GM19238 (cell line): ENCODE data around the gene ETV7.

Experiments used
- DNase-seq: peaks from one replicate; pipeline ENCODE4 v3.0.0; 2011; ENCODE audit warnings: low spot score; ENCODE audit not compliant: insufficient read length

The ETV7 gene

DNA sequence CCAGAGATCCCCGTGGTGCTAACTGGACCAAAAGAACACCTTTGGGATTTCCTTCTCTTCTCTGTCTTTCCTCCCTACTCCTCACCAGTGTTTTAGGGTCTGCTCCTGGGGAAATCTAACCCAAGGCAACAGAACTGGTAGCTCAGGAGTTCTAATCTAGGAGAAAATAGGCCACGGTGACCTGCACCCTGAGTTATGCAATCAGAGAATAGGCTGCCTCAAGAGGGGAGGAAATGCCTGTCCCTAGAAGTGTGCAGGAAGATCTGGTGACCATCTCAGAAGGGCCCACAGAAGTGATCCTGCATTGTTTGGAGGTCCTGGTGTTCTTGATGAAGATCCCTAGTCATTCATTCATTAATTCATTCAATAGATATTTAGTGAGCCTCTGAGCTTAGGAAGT lies 3.4 kb downstream of the ETV7 start:
- no peak for DNase-seq

DNA sequence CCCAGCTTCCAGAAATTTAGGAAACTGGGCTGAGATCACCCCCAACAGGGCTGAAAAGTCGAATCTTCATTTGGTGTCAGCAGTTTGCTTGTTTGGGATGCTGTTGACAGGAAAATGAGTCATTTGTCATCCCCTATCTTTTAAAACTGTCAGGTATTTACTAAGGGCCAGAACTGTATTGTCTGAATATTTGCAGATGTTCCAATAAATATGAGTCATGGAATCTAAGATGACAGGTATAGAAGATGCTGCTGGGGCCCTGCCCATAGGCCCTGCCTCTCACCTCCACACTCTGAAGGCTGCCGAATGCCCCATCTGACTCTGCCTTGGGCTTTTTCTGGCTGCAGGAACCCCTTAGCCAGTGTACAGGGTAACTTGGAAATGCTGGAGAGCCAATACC lies 3.9 kb downstream of the ETV7 start:
- no peak for DNase-seq

DNA sequence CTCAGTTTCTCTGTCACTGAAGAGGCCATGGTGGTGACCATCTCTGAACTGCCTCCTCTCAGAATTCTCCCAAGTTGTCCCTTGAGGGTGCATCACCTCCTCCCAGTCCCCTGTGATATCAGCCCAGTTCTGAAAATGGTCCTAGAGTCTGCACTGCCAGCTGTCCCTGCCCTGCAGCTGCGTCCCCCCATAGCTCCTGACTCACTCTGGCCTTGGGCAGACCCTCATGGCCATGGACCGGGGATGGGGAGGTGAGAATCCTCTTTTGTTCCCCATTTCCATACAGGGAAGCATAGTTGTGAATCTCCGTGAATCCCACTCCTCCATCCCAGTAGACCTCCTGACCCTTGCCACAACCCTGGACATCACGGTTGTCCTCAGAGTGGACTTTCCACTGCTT lies 4.5 kb downstream of the ETV7 start:
- no peak for DNase-seq

DNA sequence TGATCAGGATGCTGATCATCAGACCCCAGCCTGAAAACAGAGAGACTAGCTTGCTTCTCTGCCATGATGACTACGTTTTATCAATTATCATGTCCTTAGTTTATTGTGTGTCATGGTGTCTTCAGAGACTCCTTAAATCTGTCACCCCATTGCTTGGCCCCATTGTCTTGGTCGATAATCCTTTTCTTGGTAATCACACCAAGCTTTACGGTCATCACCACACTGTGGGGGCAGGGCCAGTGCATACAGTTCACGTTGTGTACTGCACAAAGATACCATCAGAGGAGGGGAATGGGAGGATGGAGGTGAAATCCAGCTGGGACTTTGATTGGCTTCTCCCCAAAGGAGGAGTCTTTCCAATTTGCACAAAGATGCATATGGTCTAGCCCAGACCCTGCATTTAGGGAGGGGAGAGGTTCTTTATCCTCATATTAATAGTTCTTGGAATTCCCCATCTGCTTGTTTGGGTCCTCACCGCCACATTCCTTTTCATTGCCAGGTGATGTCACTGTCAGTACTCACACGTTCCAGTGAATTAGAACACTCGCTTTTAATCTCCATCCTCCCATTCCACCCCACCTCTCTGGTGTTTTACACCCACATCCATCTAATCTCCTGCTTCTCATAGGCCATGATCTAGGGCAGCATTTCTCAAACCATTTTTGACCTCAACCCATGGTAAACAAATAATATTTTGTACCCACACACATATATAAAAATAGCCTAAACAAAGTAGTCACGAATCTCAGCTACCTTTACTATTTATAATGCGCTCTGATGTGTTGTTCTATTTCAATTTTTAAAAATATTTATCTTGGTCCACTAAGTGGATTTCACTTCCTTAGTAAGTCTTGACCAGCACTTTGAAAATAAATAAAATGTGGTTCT lies 5.7 kb downstream of the ETV7 start:
- DNase-seq, result no peak

DNA sequence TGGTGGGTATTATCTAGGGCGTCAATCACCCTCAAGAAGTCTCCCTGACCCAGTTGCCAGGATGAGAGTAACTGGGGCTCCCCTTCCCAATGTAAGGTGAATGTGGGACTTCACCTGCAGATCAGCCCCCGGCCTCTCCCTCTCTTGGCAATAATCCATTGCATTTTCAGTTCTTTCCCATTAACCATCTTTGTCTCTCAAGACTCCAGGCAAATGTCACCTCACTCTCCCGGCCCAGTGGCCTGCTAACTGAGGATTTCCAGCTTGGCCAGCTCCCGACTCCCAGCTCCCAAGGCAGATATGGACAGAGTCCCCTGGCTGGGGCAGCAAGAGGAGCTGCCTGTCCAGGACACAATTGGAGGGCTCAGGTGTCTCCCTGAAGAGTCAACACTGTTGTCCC lies 7.3 kb downstream of the ETV7 start:
- no peak for DNase-seq

DNA sequence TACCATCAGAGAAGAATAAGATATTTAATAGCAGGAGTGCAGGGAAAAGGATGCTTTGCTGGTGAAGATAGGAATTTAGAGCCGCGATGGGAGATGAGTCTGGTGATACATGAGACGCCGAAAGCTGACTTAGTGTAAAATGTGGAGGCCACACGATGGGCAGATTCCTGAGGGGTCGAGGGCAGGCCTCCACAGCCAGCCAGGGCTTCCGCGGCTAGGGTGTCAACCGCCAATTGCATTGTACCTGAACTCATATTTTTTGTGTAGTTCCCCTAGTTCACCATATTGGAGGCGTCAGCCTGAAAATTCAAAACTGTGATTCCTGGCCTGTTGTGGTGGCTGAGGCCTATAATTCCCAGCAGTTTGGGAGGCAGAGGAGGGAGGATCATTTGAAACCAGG lies 8.5 kb downstream of the ETV7 start:
- no peak for DNase-seq

DNA sequence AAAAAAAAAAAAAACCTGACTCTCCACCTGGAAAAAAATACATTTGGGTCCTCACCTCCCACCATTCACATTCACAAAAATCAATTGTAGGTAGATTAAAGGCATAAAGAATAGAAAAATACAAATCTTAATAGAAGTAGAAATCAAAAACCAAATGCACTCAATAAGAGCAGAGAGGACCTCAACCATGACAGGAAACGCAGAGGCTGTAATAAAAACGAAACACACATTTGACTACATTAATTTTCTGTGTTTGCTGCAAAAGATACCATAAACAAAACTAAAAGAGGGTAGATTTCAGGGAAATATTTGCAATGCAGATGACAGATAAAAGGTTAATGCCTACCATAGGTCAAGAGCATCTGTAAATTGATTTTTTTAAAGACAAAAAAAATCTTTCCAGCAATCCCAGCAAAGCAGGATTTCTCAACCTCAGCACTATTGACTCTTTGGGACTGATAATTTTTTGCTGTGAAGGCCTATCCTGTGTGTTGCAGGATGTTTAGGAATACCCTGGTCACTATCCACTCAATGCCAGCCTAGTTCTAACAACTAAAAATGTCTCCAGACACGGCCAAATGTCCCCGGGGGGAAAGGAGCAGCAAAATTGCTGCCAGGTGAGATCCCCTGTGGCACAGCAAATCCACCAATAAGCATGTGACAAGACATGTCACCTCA lies 9.1 kb downstream of the ETV7 start:
- no peak for DNase-seq

DNA sequence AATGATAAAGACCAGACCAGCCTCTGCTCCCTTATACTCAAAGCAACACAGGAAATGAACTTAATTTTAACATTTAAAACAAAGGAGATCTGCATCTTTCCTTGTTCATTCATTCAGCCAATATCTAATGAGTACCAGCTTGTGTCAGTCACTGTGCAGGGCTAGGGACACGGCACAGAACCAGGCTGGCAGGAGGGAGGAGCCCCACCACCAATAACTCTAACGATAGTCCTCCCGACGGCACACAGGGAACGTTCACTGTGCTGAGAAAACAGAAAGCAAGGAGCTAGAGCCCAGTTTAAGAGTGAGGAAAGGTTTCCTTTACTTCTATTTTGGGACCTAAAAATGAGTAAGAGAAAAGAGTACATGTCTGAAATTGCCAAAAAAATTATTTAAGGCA lies 9.9 kb downstream of the ETV7 start:
- DNase-seq, result no peak

DNA sequence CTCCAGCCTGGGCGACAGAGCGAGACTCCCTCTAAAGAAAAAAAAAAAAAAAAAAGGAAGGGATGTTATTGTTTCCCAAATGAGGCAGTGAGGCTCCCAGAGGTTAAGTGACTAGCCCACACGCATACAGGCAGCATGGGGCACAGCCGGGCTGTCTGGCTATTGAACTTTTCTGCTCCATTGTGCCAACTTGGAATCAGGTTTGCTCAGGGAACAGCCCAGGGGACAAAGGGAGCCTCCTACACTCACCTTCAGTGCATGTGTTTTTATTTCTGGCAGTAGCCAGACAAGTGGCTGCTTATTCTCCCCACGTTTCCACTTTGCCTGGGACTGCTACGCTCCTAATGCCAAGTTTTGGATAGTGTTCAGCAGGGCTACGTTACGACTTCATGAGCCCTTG lies 10.7 kb downstream of the ETV7 start:
- DNase-seq, result no peak

DNA sequence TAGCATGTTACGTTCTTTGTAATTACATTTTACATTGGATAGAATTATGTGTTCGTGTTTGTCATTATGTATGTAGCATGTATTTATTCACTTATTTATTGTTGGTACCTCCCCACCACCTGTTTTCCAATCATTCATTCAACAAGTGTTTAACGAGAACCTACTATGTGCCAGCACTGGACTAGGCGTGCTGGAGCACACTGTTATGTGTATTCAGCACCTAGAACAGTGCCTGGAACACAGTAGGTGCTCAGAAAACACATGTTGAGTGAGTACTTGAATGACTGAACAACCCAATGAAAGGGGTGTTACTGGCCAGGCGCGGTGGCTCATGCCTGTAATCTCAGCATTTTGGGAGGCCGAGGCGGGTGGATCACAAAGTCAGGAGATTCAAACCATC lies 11.3 kb downstream of the ETV7 start:
- no peak for DNase-seq

DNA sequence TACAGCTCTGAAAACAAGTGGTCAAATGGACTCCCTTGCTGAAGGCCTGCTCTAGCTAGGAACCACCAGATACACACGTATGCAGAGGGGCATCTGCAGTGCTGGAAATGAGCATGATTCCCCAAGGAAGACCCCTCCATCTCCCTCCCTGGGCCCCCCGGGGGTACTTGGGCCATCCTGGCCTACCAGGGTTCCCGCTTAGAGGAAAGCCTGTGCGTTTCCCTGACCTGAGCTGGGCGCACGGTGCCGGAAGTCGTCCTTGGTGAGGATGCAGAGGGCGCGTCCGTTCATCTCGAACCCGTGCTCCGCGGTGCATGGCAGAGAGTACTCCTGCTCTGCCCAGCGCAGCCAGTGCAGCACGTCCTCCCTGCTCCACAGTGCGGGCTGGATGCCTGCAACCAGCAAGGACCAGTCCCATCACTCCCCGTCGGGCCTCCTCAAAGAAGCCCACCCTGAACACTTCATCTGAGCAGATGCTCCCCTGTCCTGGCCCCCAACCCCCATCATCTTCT lies 11.8 kb downstream of the ETV7 start:
- DNase-seq, result no peak

DNA sequence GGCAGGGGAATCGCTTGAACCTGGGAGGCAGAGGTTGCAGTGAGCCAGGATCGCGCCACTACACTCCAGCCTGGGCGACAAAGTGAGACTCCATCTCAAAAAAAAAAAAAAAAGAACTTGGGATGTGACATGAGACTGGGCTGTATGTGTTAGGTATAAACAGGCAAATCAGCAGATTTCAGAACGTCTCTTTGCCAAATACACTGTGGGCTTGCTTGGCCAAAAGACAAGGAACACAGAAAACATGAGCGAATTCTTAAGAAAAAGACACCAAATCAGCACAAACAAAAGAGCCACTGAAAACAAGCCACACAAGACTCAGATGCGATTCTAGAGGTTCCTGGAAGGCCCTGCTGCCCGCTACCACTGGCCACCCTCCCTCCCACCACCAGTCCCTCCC lies 12.5 kb downstream of the ETV7 start:
- no peak for DNase-seq

DNA sequence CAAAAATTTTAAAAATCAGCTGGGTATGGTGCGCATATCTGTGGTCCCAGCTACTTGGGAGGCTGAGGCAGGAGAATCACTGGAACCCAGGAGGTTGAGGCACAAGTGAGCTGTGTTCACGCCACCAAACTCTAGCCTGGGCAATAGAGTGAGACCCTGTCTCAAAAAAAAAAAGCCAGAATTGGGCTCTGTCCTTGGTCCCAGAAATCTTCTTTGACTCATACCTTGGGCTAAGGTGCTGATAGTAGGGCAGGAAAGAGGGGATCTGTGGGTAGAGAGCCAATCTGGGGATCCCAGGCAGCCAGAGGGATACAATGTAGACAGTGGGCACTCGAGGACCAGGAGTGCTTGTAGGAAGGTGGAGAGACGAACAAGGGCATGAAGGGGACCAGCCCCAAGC lies 13.3 kb downstream of the ETV7 start:
- no peak for DNase-seq

DNA sequence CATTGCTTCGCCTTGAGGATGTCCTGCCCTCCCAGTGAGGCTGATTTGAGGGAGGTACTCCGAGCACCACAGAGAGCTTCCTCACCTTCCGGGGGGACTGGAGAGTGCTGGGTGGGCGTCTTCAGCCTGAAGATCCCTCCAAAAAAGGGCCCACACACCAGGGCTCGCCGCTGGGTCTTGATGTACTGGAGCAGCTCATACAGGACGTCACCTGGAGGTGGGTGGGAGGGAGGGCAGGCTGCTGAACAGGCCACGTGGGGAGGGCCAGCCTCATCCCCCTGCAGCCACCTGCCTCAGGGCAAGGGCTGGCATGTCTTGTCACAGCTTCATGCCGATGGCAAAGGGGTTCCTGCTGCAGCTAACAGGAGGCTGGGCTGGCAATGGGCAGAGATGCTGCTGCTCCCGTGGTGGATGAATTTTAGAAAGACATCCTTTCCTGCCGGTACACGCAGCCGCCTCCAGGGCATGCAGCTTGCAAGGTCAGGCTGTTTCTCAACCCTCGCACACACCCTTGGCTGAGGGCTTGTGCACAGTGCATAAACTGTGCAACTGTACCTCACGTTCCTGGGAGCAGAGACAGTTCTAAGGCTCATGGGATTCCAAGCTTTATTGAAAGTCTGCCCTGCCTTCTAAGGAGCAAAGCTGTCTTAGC lies 14.0 kb downstream of the ETV7 start:
- no peak for DNase-seq

DNA sequence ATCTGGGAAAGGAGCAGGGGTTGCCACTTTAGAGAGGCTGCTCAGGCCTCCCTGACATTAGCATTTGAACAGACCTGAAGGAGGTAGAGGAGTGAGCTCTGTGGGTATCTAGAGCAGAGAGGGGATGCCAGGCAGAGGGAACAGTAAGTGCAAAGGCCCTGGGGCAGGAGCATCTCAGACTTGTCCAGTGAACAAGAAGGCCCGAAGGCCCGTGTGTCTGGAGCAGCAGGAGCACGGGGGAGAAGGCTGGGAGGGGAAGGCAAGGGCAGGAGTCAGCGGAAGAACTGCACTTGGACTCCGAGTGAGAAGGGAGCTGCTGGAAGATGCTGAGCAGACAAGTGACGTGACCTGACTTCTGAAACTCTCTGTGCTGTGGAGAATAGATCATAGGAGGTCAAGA lies 15.4 kb downstream of the ETV7 start:
- DNase-seq, result no peak

DNA sequence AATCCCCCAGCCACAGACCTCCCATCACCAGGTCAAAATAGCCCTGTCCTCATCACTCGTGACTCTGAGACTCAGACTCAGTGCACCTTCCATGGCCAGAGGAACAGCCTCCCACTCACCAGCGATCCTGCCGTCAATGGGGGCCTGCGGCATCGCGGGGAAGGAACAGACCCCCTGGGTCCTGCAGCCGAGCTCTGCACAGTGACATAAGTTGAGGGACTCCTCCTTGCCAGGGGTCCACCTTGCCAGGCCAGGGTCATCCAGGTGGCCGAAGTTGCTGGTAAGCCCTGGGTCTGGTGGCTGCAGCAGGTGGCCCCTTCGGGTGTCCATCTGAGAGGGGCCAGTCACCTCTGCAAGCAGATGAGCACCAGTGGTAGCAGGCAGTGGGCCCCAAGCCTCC lies 16.3 kb downstream of the ETV7 start:
- no peak for DNase-seq

DNA sequence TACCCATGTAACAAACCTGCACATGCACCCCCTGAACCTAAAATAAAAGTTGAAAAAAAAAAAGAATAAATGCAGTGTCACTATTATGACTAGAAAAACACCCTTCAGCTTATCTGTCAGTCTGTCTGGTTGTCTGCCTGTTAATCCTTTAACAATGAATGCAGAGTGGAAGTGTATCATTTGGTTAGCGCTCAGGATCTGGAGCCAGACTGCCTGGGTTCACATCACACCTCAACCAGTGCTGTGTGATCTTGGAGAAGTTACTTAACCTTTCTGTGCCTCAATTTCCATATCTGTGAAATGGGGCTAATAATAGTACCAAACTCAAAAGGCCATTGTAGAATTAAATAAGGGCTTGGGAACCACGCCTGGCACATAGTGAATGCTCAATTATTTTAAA lies 16.8 kb downstream of the ETV7 start:
- DNase-seq, result no peak

DNA sequence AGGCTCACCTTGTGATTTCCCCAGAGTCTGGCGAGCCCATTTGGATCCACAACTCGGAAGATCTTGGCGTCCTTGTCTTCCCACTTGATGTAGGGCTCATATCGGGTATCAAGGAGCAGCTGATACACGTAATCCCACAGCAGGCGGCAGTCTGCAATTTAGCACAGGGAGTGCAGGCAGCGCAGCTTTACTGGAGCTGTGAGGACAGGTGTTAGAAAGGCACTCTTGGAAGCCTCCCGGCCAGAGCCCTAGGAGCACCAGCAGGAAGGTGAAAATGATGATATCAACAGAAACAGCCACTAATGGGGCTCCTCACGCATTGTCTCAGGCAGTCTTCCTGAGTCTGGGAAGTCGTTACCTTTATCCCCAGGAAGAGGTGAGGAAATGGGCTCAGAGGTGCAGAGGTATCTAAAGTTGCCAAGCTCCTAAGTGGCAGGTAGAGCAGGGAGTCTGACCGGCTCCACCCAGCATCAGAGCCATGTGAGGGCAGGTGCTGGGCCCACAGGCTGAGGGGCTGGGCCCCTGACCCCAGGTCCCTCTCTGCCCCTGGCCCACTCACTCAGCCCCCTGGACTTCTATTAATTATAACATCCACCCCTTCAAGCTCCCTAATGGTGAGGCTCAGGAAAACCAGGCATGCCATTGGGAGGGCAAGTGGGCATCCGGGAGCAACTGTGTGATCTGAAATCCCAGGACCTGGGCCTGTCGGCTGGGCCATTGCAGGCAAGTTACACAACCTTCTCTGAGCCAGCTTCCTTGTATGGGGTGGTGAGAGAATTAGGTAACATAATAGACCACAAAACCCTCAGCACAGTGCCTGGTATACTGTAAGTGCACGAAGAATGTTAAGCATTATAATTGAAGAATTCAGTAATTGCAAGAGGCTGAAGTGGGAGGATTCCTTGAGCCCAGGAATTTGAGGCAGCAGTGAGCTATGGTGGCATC lies 18.3 kb downstream of the ETV7 start:
- DNase-seq, result no peak

DNA sequence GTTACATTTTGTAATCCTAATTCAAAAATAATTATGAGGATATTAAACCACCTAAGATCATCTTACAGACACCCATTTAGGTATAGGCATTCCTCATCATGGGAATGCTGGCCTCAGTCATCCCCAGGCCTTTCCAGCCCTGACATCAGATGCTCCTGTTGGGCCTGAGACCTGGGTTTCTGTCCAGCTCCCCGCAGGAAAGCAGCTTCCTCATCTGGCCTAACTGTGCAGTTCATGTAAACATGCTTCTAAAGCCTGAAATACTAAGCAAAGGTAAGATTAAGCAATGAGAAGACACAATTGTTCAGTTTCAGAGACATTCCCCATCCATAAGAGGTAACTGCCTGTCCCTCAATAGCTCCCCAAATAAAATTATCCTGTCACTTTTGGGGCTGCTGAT lies 19.0 kb downstream of the ETV7 start:
- DNase-seq, result no peak

DNA sequence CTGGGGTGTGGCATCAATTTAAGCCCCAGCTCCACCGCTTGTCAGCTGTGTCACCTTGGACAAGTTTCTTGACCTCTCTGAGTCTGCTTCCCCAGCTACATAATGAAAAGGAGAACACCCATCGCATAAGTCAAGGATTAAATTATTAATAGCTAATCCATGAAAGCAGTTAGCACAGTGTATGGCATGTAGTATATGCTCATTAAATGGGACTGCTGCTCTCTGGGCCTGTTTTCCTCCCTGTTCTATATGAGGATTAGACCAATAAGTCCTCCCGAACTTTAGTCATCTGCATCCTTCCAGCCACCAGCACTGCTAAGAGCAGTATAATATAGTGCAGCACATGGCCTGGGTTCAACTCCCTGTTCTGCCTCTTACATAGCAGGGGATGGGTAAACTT lies 19.7 kb downstream of the ETV7 start:
- DNase-seq, result no peak
